GM18511 (cell line): ENCODE data around the gene TCOF1.
A peak's percentile ranks its signal among the peaks of the same experiment; 100 is the strongest.

Experiments used
- ATAC-seq: cut with Tn5 transposase; IDR thresholded peaks from one replicate; pipeline ENCODE4 v1.9.1; 2021; ENCODE audit warnings: mild to moderate bottlenecking, moderate library complexity; ENCODE audit not compliant: unreplicated experiment

The TCOF1 gene

GRCh38 chr5:150357326-150358260, at the start of gene TCOF1:
TSS of gene TCOF1 (plus strand) at chr5:150357697. CDS start at chr5:150357747, 50 bp downstream.
- ATAC-seq = peak; percentile 95

- no peak for ATAC-seq
Measured at GRCh38 chr5:150309101-150309885, 48.2 kb upstream of the TCOF1 start.

GRCh38 chr5:150309886-150310239, 47.6 kb upstream of the TCOF1 start:
- no peak for ATAC-seq

GRCh38 chr5:150310246-150310645, 47.3 kb upstream of the TCOF1 start:
- ATAC-seq = no peak

GRCh38 chr5:150311015-150311692, 46.3 kb upstream of the TCOF1 start:
- ATAC-seq = no peak

GRCh38 chr5:150312518-150312917, 45.0 kb upstream of the TCOF1 start:
- ATAC-seq = no peak

GRCh38 chr5:150313501-150313900, 44.0 kb upstream of the TCOF1 start:
- ATAC-seq = no peak

GRCh38 chr5:150313921-150314716, 43.4 kb upstream of the TCOF1 start:
- no peak for ATAC-seq

- ATAC-seq = no peak
Measured at GRCh38 chr5:150315245-150315644, 42.3 kb upstream of the TCOF1 start.

GRCh38 chr5:150316320-150316719, 41.2 kb upstream of the TCOF1 start:
- no peak for ATAC-seq

- ATAC-seq = no peak
Measured at GRCh38 chr5:150317048-150318003, 40.2 kb upstream of the TCOF1 start.

GRCh38 chr5:150318613-150319483, 38.6 kb upstream of the TCOF1 start:
- ATAC-seq = no peak

- ATAC-seq = no peak
Measured at GRCh38 chr5:150319484-150319790, 38.1 kb upstream of the TCOF1 start.

GRCh38 chr5:150320044-150320613, 37.4 kb upstream of the TCOF1 start:
- no peak for ATAC-seq

- no peak for ATAC-seq
Measured at GRCh38 chr5:150321211-150321610, 36.3 kb upstream of the TCOF1 start.

- no peak for ATAC-seq
Measured at GRCh38 chr5:150321784-150322183, 35.7 kb upstream of the TCOF1 start.

- ATAC-seq = no peak
Measured at GRCh38 chr5:150322202-150322601, 35.3 kb upstream of the TCOF1 start.

GRCh38 chr5:150323092-150323491, 34.4 kb upstream of the TCOF1 start:
- ATAC-seq = no peak
